ENCODE data around the gene R3HDM4.
"Not testable (repeated sequence)": the region's sequence is repeated elsewhere in the genome, so short reads cannot be mapped to it uniquely, and the experiment has no call there.

The R3HDM4 gene

DNA sequence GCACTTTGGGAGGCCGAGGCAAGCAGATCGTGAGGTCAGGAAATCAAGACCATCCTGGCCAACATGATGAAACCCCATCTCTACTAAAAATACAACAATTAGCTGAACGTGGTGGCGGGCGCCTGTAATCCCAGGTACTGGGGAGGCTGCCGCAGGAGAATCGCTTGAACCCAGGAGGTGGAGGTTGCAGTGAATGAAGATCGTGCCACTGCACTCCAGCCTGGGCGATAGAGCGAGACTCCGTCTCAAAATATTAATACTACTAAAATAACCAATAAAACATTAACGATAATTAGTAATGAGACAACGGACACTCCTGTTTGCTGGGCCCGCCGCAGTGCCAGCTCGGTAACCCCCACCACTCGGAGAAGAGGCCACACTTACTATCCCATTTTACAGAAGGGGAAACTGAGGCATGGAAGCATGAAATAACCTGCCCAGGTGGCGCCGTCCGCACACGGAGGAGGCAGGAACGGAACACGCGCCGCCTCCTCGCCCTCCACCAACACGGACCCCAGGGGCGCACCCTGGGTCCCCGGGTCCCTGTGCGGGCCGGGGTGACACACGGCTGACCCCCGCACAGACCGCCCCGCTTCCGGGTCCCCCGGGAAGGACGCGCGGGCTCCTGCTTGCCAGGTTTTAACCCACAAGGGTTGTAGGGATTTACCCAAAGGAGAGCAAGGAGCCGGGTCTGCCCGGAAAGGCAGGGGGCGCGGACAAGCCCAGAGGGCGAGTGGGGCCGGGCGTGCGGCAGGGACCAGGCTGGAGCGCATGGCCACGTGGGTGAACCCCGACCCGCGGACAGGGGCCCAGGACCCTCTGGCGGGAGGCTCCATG lies 1.6 kb downstream of the R3HDM4 start:
- no peak for DNase-seq

DNA sequence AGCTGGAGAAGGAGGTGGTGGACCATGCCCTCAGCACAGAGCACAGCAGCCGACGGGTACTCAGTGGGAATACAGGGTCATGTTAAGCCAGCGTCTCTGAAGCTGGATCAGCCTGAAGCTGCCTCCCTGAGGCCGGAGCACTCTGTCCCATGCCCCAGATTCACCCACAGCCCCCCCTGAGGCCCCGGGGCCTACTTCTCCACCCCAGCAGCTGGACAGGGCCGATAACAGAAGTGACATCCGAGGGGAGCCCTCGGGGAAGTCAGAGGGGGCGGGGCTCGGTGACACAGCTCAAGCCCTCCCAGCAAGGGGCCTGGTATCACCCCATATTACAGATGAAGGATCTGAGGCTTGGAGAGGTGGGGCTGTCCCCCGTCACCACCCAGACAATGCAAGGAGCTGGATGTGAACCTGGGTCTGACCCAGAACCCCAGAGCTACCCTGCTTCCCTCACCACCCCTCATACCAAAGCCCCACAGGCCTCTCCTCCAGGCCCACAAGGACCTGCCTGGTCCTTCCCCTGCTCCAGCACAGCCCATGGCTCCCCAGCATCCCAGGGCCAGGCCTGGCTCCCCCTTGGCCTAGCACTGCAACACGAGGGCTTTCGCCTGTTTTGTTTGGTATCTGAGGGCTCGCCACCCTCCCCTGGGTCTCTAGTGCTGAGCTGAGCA lies 5.7 kb downstream of the R3HDM4 start:
- DNase-seq: no peak

DNA sequence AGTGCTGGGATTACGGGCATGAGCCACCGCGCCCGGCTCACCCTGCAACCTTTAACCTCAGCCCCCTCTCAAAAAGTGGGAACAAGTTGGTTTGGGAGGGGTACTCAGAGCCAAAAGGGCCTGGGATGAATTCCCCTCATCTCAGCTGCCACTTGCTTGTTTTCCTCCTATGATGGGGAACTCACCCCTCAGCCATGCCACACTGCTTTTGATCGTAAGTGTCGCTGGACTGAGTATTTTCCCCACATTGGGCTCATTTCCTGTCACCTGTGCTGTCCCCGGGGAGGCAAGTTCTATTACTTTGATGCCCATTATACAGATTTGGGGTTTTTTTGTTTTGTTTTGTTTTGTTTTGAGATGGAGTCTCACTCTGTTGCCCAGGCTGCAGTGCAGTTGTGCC lies 6.5 kb downstream of the R3HDM4 start:
- DNase-seq: no peak

DNA sequence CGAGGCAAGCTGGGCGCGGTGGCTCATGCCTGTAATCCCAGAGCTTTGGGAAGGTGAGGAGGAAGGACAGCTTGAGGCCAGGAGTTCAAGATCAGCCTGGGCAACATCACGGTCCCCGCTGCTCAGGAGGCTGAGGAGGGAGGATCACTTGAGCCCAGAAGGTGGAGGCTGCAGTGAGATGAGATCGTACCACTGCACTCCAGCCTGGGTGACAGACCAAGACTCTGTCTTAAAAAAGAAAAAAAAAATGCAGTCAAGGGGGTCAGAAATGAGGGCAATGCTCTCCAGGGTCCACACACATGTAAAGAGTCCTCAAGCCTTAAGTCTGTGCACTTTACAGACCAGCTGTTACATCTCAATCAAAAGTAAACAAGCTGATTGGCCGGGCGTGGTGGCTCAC lies 8.5 kb downstream of the R3HDM4 start:
- DNase-seq: no peak

DNA sequence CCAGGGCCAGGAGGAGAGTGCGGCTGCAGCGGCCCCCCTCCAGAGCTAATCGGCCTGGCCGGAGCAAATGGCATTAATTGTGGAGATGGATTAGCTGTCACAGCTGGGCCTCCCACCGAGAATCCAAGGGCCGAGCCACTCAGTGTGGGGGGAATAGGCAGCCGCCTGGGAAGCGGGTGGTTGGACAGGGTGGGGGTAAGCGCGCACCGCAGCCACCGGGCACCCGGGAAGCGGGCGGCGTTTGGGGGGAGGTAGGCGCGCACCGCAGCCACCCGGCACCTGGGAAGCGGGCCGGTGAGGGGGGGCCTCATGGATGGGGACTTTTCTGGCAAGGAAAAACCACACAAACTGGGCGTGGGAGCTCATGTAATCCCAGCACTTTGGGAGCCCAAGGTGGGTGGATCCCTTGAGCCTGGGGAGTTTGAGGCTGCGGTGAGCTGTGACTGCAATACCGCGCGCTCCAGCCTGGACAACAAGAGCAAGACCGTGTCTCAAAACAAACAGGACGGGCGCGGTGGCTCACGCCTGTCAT lies 9.7 kb downstream of the R3HDM4 start:
- peak; percentile 78 to 90 for DNase-seq

DNA sequence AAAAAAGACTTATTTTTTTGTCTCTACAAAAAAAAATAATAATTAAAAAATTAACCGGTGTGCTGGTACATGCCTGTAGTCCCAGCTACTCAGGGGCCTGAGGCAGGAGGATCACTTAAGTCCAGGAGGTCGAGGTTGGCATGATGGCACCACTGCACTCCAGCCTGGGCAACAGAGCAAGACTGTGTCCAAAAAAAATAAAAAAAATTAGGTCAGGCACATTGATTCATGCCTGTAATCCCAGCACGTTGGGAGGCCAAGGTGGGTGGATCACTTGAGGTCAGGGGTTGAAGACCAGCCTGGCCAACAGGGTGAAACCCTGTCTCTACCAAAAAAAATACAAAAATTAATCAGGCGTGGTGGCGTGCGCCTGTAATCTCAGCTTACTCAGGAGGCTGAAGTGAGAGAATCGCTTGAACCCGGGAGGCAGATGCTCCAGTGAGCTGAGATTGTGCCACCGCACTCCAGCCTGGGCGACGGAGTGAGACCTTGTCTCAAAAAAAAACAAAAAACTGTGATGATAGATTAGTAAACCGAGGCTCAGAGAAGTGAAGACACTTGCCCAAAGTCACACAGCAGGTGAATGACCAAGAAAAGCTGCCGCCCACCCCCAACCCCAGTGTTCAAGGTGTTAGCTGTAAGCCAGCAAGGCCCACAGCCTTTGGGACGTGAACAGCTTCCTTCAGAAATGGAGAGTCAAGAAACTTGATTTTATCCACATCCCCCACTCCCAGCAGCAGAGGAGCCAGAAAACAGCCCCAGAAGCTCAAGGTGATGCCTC lies 10.4 kb downstream of the R3HDM4 start:
- DNase-seq: no peak

DNA sequence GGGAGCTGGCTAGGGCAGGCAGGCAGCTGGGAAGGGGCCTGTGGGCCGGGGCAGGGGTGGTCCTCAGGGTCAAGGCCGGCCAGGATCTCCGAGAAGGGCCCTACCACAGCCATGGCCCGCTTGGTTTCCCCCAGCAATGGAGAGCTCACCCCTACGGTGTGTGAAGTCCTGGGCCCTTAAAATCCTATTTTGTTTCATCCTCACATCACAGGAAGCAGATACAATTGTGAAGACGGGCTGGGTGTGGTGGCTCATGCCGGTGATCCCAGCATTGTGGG lies 11.0 kb downstream of the R3HDM4 start:
- no peak for DNase-seq

DNA sequence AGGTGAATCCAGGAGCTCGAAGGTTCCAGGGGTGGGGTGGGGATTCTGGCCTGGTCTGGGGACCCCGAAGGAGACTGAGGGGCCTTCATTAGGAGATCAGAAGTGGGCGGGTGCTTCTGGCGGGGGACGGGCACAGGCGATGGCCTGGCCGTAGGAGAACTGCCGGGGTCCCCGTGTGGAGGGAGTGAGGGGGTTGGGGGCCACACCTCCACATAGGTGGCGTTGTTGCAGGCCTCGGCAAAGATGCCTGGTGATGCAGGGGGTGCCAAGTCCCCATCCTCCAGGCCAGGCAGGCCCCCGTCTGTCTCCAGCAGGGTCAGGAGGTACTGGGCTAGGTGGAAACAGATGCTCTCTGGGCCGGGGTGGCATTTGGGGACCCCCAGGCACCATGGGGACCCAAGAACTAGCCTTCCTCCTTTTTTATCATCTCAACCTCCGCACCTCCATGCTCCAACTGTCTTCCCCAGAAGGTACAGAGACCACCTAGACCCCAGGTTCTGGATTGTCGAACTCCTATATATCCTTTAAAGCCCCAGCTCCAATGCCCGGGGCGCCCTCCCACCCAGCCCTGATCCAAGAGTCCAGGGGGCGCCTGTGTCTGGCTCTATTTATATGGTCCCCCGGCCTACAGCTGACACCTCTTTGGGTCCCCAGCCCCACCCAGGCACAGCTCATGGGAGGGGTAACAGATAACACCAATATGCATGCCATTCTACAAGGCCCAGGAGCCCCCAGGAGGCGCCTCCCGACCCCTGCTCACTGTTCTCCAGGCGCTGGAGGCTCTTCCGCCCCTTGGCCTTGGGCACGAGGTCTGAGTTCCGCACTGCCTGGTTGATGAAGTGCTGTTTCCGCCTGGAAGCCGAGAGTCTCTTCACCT lies 11.6 kb downstream of the R3HDM4 start:
- DNase-seq: no peak

DNA sequence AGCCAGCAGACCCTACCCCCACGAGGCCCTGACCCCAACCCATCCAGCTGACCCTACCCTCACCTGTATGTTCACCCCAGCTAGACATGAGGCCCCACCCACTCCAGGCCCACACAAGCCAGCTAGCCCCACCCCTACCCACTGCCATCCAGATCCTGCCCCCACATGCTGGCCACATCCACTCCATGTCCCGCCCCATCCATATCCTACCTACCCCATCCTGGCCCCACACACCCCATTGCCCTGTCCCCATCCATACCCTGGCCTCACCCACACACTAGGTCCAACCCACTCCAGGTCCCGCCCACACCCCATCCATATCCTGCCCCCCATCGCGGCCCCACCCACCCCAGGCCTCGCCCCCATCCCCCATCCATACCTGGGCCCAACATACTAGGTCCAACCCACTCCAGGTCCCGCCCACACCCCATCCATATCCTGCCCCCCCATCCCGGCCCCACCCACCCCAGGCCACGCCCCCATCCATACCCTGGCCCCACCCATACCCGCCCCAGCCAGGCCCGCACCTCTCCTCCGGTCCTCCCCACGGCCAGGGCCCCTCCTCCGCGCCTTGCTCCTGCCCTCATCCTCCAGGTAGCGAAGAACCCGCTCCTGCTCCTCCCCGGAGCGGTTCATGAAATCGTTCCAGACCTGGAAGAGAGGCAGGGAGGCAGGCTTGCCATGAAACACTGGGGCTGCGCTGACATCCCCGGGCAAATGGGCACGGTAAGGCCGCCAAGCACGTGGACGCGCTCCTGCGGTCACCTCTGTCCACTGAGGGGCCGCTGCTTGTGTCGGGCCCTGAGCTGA lies 12.5 kb downstream of the R3HDM4 start:
- no peak for DNase-seq

DNA sequence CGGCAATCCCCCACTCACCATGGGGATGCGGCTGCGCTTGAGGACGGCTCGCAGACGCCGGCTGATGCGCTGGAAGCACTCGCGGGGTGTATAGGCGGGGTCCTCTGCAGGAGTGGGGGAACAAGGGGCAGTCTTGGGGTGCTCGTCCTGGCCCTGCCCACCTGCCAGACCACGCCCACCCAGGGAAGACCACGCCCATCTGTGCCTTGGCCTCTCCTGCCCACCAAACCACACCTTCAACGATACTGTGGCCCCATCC lies 13.0 kb downstream of the R3HDM4 start:
- no peak for DNase-seq

DNA sequence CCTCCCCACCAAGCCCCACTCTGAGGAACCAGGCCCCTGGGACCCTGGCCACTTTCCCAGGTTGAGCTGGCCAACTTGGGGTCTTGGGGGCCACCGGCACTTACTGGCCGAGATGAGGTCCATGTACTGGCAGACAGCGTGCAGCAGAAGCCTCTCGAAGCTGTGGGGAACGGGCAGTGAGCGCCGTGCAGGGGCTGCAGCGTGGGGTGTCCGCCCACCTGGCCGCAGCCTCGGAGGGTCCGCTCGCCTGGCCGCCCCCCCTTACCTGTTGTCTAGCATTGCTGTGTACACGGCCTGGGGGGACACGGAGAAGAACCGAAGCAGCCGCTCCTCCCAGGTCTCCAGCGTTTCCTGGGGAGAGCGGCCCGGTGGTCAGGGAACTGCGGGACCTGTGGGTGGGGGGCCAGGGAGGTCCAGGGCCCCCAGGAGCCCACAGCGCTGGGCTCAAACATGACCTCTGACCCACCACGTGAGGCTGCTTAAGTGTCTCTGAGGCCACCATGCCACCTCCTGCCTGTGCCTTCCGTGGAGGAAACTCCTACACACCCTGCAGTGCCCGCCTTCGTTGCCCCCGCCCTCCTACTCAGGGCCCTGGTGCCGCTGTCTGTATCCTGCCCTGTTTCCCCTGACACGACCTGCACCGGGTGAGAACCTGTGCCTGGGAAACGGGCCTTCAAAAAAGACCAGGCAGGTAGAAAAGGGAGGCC lies 13.5 kb downstream of the R3HDM4 start:
- DNase-seq: no peak

DNA sequence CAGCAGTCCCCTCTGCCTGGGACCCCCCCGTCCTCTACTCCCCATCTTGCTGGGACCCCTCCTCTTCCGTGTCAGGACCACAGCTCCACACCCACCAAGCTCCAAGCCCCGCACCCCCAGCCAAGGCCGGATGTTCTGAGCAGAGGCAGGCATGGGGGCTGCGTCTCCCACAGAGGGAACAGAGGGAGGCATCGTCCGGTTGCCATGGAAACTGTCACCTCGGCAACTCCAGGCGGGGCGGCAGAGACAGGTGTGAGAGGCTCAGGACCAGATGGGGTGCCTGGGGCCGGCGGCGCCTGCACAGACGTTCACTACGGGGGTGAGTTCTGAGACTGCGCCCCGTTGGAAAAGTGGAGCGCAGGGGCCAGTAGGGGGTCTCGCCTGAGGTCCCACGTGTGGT lies 14.4 kb downstream of the R3HDM4 start:
- DNase-seq: peak; percentile 87 to 95

DNA sequence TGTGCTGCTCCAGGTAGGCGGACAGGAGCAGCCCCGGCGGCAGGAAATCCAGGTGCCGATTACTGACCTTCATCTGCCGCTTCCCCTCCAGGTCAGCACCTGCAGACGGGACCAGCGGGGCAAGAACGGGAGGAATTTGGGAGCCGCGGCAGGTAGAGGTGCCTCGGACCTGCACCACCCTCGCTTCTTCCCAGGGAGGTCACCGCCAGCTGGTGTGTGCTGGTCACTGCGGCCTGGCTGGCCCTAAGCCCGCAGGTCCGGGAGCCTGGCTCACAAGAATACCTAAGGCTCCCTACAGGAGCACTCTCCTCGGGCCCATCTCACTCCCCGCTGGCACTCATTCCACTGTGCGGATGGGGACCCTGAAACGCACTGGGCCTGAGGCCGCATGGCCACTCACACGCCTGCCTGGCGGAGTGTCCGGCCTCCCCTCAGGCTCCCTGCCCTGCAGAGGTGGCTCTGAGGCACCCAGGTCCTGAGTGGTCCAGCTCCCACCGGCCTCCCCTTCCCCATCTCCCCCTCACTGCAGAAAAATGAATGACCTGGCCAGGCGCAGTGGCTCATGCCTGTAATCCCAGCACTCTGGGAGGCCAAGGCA lies 15.5 kb downstream of the R3HDM4 start:
- DNase-seq: no peak

DNA sequence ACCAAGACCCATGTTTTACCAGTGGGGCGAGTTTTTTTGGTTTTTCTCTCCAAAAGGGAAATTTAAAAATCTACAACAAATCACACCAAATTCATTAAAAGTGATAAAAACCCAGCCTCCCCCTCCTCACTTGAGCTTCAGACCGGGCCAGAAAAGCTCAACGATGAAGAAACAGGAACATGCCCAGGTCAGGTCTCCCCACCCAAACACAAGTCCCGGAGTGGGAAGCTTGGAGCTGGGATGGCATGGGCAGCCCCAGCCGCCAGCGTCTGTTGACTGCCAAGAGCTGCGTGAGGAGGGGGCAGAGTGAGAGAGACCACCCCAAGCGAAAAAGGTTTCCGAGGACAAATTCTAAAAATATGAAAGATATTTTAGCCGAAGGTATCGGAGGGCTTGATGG lies 16.0 kb downstream of the R3HDM4 start:
- no peak for DNase-seq

DNA sequence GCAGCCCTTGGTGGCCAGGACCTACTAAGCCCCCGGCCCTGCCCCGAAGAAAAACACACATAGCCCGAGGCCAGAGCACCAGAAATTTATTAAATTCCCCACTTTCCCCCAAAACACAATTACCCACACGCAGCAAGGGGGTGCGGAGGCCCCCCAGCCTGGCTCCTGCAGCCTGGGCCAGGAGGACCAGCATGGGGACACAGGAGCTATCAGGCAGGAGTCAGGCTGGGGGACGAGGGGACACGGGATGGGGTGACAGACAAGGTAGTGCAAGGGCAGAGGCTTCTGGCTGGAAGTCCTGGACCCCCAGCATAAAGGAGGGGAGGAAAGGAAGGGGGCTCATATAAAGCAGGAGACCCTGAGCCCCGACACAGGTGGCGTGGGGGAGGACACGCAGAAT lies 16.6 kb downstream of the R3HDM4 start:
- no peak for DNase-seq

DNA sequence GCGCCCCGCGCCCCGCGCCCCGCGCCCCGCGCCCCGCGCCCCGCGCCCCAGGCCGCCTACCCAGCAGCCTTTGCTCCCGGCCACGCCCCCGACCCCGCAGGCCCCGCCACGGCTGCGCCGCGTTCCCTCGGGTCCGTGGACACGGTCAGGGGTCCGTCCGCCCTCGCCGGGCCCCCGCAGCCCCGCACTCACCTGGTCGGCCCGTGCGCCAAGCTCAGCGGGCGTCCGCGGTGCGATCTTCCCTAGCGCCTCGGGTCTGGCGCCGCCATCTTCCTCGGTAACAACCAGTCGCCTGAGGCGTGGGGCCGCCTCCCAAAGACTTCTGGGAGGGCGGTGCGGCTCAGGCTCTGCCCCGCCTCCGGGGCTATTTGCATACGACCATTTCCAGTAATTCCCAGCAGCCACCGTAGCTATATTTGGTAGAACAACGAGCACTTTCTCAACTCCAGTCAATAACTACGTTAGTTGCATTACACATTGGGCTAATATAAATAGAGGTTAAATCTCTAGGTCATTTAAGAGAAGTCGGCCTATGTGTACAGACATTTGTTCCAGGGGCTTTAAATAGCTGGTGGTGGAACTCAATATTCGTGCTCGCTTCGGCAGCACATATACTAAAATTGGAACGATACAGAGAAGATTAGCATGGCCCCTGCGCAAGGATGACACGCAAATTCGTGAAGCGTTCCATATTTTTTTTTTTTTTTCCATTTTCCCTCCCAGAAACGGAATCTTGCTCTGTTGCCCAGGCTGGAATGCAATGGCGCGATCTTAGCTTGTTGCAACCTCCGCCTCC lies 19.9 kb downstream of the R3HDM4 start, which contains the start of the genes MED16 and RNU6-9:
TSS of gene MED16 (minus strand) at position 294 of the 796 bp plus-strand sequence. CDS start 2,056 bp downstream, outside the sequence.
TSS of gene RNU6-9 (plus strand) at position 591 of the 796 bp plus-strand sequence.
- DNase-seq: peak; percentile 75 to 95

DNA sequence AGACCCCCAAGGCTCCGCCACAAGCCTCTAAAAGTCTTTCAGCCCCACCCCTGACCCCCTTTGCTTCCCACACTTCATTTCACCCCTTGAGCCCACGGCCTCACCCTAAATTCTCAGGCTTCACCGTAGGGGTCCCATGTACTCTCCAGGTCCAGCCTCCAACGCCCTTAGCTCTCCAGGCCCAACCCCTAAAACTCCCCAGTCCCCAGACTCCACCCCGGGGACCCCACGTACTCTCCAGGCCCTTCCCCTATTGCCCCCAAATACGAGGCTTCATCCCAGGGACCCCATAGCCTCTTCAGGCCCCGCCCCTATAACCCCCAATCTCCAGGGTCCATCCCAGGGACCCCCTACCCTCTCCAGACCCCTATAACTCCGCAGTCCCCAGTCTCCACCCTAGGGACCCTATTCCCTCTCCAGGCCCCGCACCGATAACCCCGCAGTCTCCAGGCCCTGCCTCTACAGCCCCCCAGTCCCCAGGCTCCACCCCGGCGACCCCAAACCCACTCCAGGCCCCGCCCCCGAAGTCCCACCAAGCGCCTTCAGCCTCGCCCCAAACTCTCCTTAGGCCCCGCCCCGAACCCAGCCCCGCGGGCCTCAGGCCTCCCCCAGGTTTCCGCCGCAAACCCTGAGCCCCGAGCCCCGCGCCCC lies 20.7 kb downstream of the R3HDM4 start:
- no peak for DNase-seq

DNA sequence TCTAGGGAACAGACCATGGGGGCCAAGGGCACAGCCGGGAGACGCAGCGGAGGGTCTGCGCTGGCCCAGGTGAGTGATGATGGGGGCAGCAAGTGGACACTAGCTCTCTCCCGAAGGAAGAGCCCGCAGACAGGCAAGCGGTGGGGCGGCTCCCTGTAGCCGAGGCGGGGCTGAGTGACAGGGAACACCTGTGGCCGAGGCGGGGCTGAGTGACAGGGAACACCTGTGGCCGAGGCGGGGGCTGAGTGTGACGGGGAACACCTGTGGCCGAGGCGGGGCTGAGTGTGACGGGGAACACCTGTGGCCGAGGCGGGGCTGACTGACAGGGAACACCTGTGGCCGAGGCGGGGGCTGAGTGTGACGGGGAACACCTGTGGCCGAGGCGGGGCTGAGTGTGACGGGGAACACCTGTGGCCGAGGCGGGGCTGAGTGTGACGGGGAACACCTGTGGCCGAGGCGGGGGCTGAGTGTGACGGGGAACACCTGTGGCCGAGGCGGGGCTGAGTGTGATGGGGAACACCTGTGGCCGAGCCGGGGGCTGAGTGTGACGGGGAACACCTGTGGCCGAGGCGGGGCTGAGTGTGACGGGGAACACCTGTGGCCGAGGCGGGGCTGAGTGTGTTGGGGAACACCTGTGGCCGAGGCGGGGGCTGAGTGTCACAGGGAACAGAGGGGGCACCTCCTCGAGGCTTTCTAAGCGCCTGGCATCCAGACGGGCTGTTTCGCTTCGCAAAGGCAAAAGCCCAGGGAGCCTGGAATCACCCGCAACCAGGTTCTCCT lies 21.4 kb downstream of the R3HDM4 start:
- DNase-seq: not testable (repeated sequence)

DNA sequence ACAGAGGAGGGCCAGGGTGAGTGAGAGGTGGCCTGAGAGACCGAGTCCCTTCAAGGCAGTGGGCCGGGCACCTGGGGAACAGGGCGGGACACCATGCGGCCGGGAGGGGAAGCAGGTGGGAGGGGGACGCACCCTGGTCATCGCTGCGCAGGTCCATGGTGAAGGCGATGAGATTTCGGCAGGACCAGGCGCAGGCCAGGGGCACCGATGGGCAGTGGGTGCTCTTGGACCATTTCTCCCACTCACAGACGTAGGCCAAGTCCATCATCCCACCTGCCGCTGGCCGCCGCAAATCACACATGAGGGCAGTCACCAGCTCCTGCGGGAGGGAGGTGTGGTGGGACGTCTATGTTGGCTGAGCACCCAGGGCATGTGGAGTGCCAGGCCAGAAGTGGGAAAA lies 22.2 kb downstream of the R3HDM4 start:
- DNase-seq: no peak

Measured in NCI-H524 (cell line).